ENCODE results near the gene SH3TC1.

GRCh38 chr4:8149664-8150063 lies 49.4 kb upstream of the SH3TC1 start:
- no peak for TF ChIP-seq EZH2phosphoT487 (IDR thresholded peaks at IDR 0.05; ENCODE audit: borderline replicate concordance, low read length)
- TF ChIP-seq, protein P1, sequence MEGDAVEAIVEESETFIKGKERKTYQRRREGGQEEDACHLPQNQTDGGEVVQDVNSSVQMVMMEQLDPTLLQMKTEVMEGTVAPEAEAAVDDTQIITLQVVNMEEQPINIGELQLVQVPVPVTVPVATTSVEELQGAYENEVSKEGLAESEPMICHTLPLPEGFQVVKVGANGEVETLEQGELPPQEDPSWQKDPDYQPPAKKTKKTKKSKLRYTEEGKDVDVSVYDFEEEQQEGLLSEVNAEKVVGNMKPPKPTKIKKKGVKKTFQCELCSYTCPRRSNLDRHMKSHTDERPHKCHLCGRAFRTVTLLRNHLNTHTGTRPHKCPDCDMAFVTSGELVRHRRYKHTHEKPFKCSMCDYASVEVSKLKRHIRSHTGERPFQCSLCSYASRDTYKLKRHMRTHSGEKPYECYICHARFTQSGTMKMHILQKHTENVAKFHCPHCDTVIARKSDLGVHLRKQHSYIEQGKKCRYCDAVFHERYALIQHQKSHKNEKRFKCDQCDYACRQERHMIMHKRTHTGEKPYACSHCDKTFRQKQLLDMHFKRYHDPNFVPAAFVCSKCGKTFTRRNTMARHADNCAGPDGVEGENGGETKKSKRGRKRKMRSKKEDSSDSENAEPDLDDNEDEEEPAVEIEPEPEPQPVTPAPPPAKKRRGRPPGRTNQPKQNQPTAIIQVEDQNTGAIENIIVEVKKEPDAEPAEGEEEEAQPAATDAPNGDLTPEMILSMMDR (IDR thresholded peaks at IDR 0.05; ENCODE audit: low read depth, low read length, poor library complexity, severe bottlenecking) = no peak
